NCI-H2227 (cell line): ENCODE measurements around the gene ABHD17C.
A peak's percentile ranks its signal among the peaks of the same experiment; 100 is the strongest.

Source experiments
- DNase-seq: peaks from one replicate; lab custom pipeline; 2025; ENCODE audit not compliant: unreplicated experiment; lab: John Stamatoyannopoulos, UW

Gene ABHD17C

DNA sequence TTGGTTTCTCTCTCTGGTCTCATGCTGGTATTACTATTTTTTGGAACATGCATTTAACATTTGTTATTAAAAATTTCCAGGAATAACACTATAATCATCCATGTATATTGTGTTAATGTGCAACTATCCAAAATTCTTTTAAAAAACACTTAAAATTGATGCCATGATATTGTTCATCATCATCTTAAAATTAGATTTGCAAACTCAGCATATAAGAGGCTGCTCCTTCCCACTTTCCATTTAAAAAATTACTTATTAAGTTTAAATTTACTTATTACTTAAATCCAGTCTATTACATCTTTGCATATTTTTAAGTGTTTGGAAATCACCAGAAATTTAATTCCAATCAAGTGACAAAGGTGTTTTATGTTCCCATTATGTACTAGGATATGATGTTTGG, 5.8 kb upstream of the ABHD17C start:
- DNase-seq, result no peak

DNA sequence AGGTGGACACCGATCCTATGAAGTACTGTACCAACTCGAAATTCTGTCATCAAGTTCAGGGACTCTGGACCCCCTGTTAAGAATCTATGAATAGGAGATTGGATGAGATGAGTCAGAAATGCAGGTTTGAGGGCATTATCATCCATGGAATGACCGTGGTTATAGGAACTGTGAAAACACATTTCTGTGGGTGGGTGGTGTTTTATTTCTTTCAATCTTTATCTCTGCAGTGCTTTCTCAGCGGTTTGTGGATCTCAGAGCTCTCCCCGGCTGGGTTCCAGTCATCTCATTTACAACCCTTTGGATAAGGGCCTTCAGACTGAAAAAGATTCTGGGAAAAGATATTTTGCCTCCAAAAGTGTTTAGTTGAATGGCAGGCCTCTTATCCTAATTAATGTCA, 5.4 kb upstream of the ABHD17C start:
- no peak for DNase-seq

GRCh38 chr15:80691575-80691974, 3.5 kb upstream of the ABHD17C start:
- no peak for DNase-seq

DNA sequence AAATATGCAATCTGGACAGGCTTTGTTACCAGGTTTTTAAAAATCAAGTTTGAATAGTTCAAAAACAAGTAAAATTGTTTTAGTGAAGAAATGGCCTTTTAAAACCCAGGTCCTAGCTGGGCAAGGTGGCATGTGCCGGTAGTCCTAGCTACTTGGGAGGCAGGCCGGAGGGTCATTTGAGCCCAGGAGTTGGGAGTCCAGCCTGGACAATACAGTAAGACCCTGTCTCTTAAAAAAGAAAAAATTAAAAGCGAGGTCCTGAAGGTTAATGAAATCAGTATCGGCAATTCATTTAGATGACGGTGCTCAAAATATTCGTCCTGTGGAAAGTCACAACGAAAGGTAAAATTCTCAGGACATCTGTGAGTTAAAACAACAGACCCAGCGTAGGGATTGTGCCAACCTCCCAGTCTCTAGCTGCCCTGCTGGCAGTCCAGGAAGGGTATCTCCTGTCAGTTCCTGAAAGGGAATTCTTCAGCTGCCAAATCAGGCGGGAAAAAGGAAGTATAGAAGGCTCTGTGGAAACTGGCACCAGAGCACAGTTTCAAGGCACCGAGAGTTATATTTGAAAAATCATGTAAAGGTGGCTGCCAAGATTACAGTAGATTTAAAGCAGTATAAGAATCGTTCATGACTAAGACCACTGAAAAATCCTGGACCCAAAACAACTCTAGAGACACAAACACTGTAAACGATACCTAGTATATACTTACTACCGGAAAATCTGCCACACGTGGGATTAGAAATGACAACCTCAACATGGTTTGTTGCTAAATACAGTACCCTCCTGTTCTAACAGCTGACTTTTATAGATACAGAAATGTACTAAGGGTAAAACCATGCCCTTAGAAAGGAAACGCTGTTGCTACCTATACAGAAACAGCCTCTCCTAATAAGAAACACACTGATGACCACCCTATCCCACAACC, 1.2 kb upstream of the ABHD17C start:
- DNase-seq, result no peak

- peak; percentile 51 for DNase-seq
Observed at GRCh38 chr15:80694611-80695098, 455 bp upstream of the ABHD17C start.

DNA sequence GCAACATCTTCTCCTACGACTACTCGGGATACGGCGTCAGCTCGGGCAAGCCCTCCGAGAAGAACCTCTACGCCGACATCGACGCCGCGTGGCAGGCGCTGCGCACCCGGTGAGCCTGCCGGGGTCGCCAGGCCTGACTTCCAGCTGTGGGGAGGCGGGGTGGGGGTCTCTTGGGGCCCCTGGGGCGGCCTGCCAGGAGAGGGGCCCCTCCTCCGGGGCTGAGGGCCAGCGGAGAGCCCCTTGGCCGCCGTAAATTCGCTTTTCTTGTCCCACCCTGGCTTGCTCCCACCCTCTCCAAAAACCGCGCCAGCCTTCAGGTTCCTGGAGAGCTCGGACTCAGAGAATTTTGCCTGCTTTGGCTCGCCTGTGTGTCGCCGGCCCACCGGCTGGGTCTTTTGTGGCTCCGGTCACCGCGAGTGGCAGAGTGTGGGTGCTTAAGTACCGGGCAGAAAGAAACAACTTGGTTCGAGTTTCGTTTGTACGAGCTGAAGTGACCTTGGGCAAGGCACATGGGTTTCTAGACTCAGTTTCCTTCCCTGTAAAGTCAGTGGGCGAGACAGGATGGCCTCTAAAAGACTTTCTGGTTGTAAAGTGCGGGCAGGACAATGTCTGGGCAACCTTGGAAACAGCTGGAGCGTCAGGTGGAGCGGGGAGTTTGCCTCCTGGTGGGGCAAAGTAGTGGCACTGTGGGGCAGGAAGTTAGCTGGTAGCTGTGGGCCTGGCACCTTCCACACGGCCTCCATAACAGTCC, 976 bp downstream of the ABHD17C start:
- no peak for DNase-seq

DNA sequence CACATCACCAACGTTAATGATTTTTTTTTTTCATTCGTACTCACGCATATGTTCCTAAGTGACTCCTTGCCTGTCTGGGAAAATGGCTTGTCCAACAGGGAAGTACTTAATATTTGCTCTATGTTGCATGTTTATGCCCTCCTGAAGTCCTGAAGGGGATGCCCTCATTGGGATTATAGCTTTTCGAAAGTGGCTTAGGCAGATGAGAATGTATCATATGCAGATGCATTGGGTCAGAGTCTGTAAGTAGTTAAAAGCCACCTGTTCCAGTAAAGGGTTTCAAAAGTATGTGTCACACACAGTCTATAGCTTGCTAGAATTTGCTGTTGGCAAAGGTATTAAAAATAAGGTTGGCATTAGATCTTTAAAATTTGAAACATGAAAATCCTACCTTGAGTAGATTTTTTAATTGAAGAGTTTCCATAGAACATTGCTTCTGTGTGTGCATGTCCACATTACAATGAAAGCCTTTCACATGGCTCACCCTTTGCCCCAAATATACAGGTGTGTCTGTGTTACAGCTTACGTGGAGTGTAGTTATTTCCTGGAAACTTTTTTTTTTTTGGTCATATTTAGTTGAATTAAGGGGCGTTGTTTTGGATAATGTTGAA, 2.1 kb downstream of the ABHD17C start:
- DNase-seq, result no peak

- DNase-seq, result no peak
Observed at GRCh38 chr15:80698676-80699075, 3.6 kb downstream of the ABHD17C start.

DNA sequence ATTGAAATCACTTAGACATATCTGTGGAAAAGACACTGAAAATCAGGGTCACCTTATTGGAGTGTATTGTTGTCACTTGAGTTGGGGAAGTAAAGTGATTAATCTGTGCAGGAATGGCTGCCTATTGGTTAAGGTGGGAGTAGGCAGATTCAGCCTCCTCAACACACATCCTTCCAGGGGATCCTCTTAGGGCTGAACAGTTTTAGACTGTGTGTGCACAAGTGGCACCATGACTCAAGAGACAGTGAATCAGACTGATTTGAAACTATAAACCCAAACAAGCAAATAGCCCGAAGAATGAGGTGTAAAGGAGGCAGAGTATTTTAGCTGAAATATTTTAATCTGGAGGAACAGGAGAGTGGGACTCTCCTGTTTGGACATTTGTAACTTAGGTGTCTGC, 4.9 kb downstream of the ABHD17C start:
- no peak for DNase-seq

- no peak for DNase-seq
Observed at GRCh38 chr15:80701676-80702311, 6.7 kb downstream of the ABHD17C start.

DNA sequence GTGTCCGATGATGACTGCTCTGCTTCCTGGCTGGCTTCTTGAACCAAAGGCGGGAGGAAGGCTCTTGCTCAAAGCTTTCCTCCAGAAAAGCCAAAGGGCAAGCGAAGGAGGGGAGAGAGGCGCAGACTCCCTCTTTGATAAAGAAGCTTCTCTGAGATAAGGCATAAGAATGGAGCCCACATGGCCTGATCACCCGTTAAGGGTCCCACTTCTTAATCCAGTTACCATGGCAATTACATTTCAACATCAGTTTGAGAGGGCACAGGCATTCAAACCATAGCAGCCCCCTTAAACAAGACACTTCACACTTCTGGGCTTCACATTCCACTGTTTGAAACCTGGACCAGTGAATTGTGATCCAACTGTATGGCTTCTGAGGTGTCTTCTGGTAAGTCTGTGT, 8.0 kb downstream of the ABHD17C start:
- no peak for DNase-seq

- no peak for DNase-seq
Observed at GRCh38 chr15:80703965-80704364, 8.9 kb downstream of the ABHD17C start.

GRCh38 chr15:80706161-80706560, 11.1 kb downstream of the ABHD17C start:
- DNase-seq, result no peak

GRCh38 chr15:80709542-80709941, 14.4 kb downstream of the ABHD17C start:
- no peak for DNase-seq

DNA sequence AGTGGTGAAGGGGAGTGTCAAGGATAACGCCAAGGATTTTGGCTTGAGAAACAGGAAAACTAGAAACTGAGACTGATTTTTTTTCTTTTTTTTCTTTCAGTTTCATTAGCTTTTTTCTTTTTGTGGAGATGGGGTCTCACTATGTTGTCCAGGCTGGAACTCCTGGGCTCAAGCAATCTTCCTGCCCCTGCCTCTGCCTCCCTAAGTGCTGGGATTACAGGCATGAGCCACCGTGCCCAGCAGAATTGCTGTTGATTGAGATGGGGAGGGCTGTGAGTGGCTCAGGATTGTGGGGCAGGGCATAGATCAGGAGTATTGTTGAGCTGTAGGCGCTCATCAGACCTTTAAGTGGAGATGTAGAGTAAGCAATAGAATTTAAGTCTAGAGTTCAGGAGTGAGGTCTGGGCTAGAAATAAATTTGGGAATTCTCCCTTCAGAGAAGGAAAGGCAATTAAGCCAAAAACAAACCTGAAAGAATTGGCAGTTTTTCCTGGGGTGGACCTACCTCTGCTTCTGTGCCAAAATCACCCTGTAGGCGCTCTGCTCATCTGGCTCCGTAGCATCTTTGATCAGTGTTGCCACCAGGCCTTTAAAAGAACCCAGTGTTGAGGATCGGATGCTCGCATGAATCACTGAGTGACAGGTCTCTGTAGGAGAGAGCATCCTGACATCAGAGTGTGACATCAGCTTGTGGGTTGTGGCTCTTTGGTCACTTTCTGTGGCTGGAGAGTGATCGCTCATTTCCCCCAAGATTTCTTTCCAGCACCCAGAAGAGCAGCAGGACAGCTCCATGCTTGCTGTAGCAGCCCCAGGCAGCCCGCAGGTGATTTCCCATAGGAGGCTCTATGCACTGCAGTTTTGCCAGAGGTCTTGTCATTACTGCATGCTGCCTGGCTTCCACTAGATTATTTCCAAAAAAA, 15.8 kb downstream of the ABHD17C start:
- no peak for DNase-seq

DNA sequence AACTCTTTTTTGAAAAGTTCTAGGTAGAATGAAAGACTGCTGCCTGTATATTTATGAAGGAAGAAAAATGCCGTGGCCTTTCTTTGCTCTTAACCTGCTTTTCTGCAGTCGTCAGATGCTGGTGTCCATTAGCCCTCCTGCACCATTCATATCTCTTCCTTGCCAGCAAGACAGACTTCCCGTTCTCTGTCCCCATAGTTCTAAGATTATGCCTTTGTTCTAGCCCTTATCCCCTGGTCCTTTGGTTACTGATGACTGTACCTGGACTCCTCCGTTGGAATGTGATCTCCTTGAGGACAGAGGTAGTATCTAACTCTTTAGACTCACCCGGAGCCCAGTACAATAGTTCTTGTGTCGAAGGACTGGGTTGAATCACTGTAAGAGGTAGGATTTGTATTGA, 16.8 kb downstream of the ABHD17C start:
- DNase-seq, result no peak

DNA sequence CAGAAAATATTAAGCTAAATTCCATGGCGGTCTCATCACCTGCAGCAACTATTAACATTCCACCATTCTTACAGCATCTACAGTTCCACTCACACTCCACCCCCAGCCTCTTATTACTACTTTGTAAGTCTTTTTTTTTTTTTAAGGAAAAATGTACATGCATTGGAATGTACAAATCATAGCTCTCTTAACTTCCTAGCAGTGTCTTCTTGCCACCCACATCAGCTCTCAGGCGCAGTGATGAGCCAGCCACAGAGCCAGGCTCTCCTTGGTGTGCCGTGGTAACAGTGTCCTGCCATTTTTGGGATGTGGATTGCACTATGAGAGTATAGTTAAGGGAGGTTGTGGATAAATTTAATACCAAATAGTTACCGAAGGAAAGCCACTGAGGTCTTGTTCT, 17.8 kb downstream of the ABHD17C start:
- DNase-seq, result no peak

- DNase-seq, result no peak
Observed at GRCh38 chr15:80721476-80721875, 26.4 kb downstream of the ABHD17C start.

GRCh38 chr15:80722811-80723210, 27.7 kb downstream of the ABHD17C start:
- DNase-seq, result no peak

GRCh38 chr15:80727196-80727595, 32.1 kb downstream of the ABHD17C start:
- no peak for DNase-seq
